Bronchial epithelial cell (primary cell): ENCODE measurements around the gene VIL1. TPM values are rescaled to one million over a fixed set of nuclear protein-coding genes. Genes with fewer than 3 reads are reported as not detected.

Source experiments
- DNase-seq: peaks from one replicate; pipeline ENCODE4 v3.0.0-alpha.2; 2010; ENCODE audit warnings: low read depth
- FAIRE-seq: peaks from 2 replicates; lab custom pipeline; 2011; peaks lifted over from hg19 to GRCh38; lab: Jason Lieb, UNC
- H3K27me3 ChIP-seq: 2 replicates; pipeline ENCODE4 v1.5.1; 2011; ENCODE audit warnings: low read length; ENCODE audit not compliant: control insufficient read depth, insufficient read depth
- H3K36me3 ChIP-seq: 2 replicates; pipeline ENCODE4 v1.5.1; 2011; ENCODE audit warnings: low read length; ENCODE audit not compliant: control insufficient read depth, insufficient read depth
- H3K4me3 ChIP-seq: 2 replicates; pipeline ENCODE4 v1.5.1; 2011; ENCODE audit warnings: mild to moderate bottlenecking, low read depth, low read length, control low read depth
- total RNA-seq: library from RNA; depleted of rRNA; stranded (reverse); fragments of >200 nt; gene quantifications from 2 replicates; pipeline ENCODE4 v1.2.1, GENCODE V29; 2014
- TF ChIP-seq, protein P1 (sequence below): IDR thresholded peaks from 2 replicates; pipeline ENCODE4 v1.5.1; 2011; ENCODE audit warnings: mild to moderate bottlenecking, moderate library complexity, low read length, control low read depth, inconsistent platforms; ENCODE audit not compliant: insufficient read depth, severe bottlenecking

Gene VIL1
- total RNA-seq, 1 donor from 2014 or later: not detected

DNA sequence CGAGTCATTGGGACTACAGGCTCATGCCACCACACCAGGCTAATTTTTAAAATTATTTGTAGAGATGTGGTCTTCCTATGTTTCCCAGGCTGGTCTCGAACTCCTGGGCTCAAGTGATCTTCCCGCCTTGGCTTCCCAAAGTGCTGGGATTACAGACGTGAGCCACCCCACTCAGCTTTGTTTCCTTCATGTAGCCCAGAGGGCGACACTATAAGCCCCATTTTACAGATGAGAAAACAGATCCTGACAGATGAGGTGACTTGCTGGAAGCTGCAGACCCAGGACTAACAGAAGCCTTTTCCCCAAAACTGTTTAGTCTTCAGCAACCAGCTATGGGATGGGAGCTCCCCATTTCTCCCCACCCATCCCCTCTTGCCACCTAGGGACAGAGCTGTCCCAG lies 26.5 kb upstream of the VIL1 start:
- DNase-seq (no peak), FAIRE-seq (no peak)

DNA sequence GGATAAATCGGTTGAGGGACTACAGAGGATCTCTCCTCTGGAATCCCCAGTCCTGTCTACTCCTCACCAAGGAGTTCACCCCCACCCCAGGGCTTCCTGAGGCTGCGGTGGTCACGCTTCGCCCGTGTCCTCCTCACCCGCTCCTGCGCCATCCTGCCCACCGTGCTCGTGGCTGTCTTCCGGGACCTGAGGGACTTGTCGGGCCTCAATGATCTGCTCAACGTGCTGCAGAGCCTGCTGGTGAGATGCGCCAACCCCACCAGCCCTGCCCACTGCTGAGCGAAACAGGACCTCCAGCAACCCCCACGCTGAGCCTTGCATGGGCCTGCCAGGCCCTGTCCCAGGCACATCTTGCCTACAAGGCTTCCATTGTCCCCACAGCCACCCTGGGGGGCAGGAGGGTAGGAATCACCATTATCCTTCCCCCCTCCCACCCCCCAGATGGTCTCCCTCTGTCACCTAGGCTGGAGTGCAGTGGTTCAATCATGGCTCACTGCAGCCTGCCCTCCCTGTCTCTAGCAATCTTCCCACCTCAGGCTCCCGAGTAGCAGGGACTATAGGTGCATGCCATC lies 25.9 kb upstream of the VIL1 start:
- Histone ChIP-seq H3K36me3 (no peaks in the 10 kb centered on the region), H3K4me3 (no peak overlapping the region), H3K27me3 (no peaks in the 10 kb centered on the region)
- TF ChIP-seq, protein P1, sequence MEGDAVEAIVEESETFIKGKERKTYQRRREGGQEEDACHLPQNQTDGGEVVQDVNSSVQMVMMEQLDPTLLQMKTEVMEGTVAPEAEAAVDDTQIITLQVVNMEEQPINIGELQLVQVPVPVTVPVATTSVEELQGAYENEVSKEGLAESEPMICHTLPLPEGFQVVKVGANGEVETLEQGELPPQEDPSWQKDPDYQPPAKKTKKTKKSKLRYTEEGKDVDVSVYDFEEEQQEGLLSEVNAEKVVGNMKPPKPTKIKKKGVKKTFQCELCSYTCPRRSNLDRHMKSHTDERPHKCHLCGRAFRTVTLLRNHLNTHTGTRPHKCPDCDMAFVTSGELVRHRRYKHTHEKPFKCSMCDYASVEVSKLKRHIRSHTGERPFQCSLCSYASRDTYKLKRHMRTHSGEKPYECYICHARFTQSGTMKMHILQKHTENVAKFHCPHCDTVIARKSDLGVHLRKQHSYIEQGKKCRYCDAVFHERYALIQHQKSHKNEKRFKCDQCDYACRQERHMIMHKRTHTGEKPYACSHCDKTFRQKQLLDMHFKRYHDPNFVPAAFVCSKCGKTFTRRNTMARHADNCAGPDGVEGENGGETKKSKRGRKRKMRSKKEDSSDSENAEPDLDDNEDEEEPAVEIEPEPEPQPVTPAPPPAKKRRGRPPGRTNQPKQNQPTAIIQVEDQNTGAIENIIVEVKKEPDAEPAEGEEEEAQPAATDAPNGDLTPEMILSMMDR: no peak
- no peak for FAIRE-seq
- DNase-seq: no peak

More for the DNA sequence above, 26.5 kb upstream of the VIL1 start:
- Histone ChIP-seq H3K4me3 (no peak overlapping the region), H3K36me3 (no peaks in the 10 kb centered on the region), H3K27me3 (no peaks in the 10 kb centered on the region)
- TF ChIP-seq, protein P1: no peak

DNA sequence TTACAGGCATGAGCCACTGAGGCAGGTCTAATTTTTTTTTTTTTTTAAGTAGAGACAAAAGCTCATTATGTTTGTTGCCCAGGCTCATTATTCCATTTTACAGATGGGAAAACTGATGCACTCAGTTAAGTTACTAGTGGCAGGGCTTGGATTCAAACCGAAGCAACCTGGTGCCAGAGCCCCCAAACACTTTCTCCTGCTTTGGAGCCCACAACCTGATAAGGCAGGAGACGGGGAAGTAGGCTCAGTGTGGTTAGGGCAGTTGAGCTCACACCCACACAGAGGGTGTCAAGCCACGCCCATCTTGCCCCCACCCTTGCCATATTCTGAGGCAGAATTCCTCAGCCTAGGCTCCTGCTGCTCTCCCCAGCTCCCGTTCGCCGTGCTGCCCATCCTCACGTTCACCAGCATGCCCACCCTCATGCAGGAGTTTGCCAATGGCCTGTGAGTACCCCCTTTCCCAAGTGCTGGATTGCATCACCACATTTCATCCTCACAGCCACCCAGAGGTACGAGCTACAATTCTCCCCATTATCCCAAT lies 25.1 kb upstream of the VIL1 start:
- TF ChIP-seq, protein P1: no peak
- FAIRE-seq (no peak), DNase-seq (no peak)
- Histone ChIP-seq H3K36me3 (no peaks in the 10 kb centered on the region), H3K27me3 (no peaks in the 10 kb centered on the region), H3K4me3 (no peak overlapping the region)

GRCh38 chr2:218394298-218395089 lies 24.4 kb upstream of the VIL1 start:
- Histone ChIP-seq H3K27me3 (no peaks in the 10 kb centered on the region), H3K36me3 (no peaks in the 10 kb centered on the region), H3K4me3 (no peak overlapping the region)
- TF ChIP-seq, protein P1: no peak
- DNase-seq (no peak), FAIRE-seq (no peak)

DNA sequence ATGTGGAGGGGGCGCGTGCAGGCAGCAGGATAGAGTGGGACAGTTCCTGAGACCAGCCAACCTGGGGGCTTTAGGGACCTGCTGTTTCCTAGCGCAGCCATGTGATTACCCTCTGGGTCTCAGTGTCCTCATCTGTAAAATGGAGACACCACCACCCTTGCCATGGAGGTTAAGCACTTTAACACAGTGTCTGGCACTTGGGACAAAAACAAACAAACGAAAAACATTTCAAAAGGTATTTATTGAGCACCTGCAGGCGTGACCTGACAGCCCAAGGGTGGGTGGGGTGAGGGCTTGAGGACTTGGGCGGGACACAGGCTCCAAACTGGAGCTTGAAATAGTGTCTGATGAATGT lies 23.9 kb upstream of the VIL1 start:
- FAIRE-seq: no peak
- TF ChIP-seq, protein P1: no peak
- Histone ChIP-seq H3K4me3 (no peak overlapping the region), H3K27me3 (no peaks in the 10 kb centered on the region), H3K36me3 (no peaks in the 10 kb centered on the region)
- DNase-seq: no peak
